NCI-H748 treated with DMSO at 0.1 percent for 48 hours (cell line): ENCODE data around the gene PRKCE.

Source experiments
- DNase-seq: peaks from one replicate; lab custom pipeline; 2025; lab: John Stamatoyannopoulos, UW

Gene PRKCE

GRCh38 chr2:46050027-46050426 lies 398.6 kb downstream of the PRKCE start:
- DNase-seq, result no peak

DNA sequence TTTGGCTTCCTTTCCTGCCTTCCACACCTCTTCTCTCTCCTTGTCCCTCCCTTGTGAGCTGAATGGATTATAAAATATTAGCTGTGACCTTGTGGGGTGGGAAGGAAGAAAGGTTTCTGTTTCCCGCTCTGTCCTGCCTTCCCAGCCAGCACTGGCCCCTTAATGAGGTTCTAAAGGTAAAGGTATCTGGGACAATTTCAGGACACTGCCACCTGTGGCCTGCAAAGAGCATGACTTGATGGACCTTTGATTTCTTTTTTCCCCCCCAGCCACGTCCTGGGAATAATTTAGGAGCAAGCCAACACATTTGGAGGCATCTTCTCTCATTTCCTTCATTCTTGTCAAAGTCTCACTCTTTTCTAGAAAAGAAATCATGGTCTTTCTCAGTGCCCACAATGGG lies 399.0 kb downstream of the PRKCE start:
- DNase-seq, result no peak

DNA sequence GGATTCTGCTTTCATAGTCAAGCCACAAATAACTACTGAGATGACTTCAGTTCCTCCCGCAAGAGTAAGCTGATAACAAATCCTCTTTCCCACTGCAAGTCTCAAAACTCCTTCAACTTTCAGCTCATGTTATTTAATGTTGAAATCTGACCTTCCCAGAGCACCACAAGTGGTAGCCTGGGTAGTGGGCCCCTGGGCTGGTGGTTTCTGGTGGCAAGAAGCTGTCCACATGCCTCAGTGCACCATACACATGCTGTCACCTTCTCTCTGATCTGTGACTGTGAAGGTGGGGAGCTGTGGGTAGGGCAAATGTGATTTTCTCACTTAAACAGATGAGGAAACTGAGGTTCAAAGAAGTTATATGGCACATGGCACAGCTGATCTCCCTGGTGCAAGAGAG lies 399.6 kb downstream of the PRKCE start:
- no peak for DNase-seq

DNA sequence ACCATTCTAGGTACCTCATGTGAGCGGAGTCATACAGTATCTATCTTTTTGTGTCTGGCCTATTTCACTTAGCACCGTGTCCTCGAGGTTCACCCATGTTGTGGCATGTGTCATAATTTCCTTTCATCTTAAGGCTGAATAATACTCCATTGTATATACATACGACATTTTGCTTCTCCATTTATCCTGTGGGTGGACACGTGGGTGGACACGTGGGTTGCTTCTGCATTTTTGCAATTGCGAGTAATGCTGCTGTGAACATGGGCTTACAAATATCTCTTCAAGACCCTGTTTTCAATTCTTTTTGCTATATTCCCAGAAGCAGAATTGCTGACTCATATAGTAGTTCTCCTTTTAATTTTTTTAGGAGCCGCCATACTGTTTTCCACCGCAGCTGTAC lies 402.1 kb downstream of the PRKCE start:
- DNase-seq, result no peak

DNA sequence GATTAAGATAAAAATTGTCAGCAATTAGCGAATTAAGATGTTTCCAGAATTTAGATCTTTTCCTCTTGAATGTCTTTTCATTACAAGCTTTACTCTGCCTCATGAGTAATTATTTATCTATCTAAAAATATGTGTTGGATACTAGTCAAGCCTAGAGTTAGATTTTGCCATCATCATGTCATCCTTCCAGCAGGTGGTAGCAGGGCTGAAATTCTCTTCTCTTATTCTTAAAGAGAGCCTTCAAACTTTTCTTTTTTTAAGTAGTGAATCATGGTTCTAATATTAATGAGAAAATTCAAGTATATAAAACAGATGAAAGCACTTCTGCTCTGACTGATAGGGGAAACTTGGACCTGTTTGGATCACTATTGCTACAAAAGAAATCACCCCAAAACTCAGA lies 405.1 kb downstream of the PRKCE start:
- DNase-seq, result no peak

- no peak for DNase-seq
These were observed 406.7 kb downstream of the PRKCE start for GRCh38 chr2:46058140-46058539.

- DNase-seq, result peak; percentile 53
These were observed 411.4 kb downstream of the PRKCE start for GRCh38 chr2:46062637-46063412.

- DNase-seq, result no peak
These were observed 412.9 kb downstream of the PRKCE start for GRCh38 chr2:46064396-46064795.

DNA sequence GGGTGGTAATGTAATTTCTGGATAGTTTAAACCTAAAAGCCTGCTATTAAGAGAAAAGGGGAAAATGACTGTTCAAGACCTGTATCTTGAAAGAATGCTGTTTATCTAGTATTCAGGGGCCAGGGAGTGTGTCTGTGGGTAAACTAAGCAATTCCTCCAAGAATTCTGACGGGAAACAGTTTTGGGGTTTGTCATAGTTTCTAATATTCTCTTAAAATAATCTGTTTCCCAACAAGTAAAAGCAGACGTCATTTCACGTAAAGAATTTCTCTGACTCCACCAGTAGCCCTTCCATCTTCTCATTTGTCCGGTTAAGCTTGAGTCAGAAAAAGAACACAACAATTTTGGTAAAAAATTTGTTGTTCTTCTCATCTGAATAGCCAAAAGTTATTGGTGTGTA lies 413.7 kb downstream of the PRKCE start:
- no peak for DNase-seq

GRCh38 chr2:46066116-46066515 lies 414.6 kb downstream of the PRKCE start:
- DNase-seq, result no peak

DNA sequence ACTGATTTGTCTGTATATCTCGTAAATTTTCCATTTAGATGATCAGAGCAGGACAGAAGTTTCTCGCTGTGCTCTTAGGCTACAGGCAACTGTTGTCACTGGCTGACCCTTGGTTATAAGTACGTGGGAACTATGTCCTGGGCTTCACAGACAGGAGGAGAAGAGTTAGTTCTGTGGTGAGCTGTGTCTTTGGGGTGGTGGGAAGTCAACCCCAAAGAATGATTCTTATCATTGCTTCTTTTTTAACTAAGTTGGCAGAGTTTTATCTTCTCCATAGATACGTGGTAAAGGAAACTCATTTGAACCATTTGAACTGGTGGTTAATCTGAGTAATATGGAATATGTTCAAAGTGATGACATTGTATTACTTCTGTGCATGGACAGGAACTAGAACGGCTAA lies 415.1 kb downstream of the PRKCE start:
- no peak for DNase-seq

GRCh38 chr2:46067062-46067461 lies 415.6 kb downstream of the PRKCE start:
- no peak for DNase-seq

GRCh38 chr2:46067501-46068305 lies 416.2 kb downstream of the PRKCE start:
- DNase-seq, result no peak

DNA sequence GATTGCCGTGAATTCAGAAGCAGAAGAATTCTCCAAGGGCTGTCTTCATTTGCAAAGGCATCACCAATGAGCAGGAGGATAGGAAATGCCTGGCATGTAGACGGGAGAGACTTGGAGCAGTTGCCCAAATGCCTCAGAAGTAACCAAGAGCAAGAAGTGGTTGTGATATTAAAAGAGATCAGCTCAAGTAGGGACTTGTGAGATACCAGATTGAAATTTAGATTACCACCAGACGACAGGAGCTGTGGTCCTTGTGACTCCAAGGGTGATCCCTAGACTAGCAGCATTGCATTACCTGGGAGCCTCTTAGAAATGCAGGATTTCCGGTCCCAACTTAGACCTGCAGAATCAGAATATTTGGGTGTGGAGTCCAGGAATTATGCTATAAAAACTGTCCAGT lies 417.2 kb downstream of the PRKCE start:
- no peak for DNase-seq

GRCh38 chr2:46071074-46071473 lies 419.6 kb downstream of the PRKCE start:
- no peak for DNase-seq

GRCh38 chr2:46072101-46072820 lies 420.8 kb downstream of the PRKCE start:
- DNase-seq, result no peak

- DNase-seq, result no peak
These were observed 422.1 kb downstream of the PRKCE start for GRCh38 chr2:46073540-46074046.

GRCh38 chr2:46074501-46074900 lies 423.0 kb downstream of the PRKCE start:
- no peak for DNase-seq

GRCh38 chr2:46075848-46076247 lies 424.4 kb downstream of the PRKCE start:
- DNase-seq, result no peak

GRCh38 chr2:46076251-46076650 lies 424.8 kb downstream of the PRKCE start:
- no peak for DNase-seq

DNA sequence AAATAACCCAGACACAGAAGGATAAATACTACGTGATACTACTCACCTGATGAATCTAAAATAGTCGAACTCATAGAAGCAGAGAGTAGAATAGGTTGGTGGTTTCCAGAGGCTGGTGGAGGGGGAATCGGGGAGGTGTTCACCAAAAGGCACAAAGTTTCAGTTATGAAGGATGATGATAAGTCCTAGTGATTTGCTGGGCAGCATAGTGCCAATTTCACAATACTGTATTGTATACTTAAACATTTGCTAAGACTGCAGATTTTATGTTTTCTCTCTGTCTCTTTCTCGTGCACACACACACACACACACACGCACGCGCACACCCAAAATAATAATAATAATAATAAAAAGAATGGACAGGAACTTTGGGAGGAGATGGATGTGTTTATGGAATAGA lies 425.4 kb downstream of the PRKCE start:
- no peak for DNase-seq

DNA sequence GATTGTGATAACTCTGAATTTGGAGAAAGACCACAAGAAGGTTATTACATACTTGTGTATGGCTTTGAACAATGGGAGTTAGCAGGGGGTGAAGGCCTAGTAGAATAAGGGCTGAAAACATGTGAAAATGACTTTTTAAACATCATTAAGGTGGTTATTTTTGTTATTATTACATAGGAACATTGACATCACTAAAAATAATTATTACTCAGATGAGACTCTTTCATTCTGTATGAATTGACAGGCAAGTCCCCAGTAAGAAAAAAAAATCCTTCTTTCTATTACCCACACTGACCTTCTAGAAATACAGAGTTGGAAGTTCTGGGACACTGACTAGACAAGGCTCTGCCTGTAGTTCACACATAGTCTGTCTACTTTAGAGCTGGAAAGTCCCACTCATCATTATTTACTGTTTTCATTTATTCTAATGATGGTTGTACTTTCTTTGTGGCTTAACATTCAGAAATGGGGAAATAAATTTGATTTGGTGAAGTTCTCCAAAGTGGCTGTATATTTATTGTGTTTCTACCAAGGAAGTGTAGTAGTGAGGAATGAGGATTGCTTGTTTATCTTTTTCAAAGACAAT lies 426.1 kb downstream of the PRKCE start:
- no peak for DNase-seq
